Mucosa of rectum (tissue), 2 donors: ENCODE results near the gene NAALADL2.
"Not testable (repeated sequence)": the region's sequence is repeated elsewhere in the genome, so short reads cannot be mapped to it uniquely, and the experiment has no call there.

Experiments used
- H3K27ac ChIP-seq, 2 donors: one replicate each; pipeline ENCODE4 v1.7.0; 2013; ENCODE audit warnings: inconsistent platforms in 2 of 2, low read depth in 2 of 2, low read length in 2 of 2
- H3K27me3 ChIP-seq, 2 donors: one replicate each; pipeline ENCODE4 v1.7.0; 2013; ENCODE audit warnings: low read length in 2 of 2; ENCODE audit not compliant: control insufficient read depth in 2 of 2, insufficient read depth in 2 of 2
- H3K36me3 ChIP-seq, 2 donors: one replicate each; pipeline ENCODE4 v1.7.0; 2013; ENCODE audit warnings: low read length in 2 of 2; ENCODE audit not compliant: control insufficient read depth in 2 of 2, insufficient read depth in 2 of 2
- H3K4me1 ChIP-seq, 2 donors: one replicate each; pipeline ENCODE4 v1.7.0; 2013; ENCODE audit warnings: low read length in 2 of 2, mild to moderate bottlenecking in 1 of 2; ENCODE audit not compliant: control insufficient read depth in 2 of 2, insufficient read depth in 2 of 2
- H3K4me3 ChIP-seq, 2 donors: one replicate each; pipeline ENCODE4 v1.7.0; 2013; ENCODE audit warnings: low read length in 2 of 2
- H3K9ac ChIP-seq, 2 donors: one replicate each; pipeline ENCODE4 v1.7.0; 2013; ENCODE audit warnings: low read length in 2 of 2, low read depth in 1 of 2, mild to moderate bottlenecking in 1 of 2
- H3K9me3 ChIP-seq, 2 donors: one replicate each; pipeline ENCODE4 v1.7.0; 2013; ENCODE audit warnings: low read length in 2 of 2; ENCODE audit not compliant: control insufficient read depth in 2 of 2
- donor health status: healthy.
- donor health status: Normal muscosa, but diverticular disease.

The NAALADL2 gene

GRCh38 chr3:175087128-175087527 is 228.0 kb downstream of the NAALADL2 start:
- H3K36me3 ChIP-seq, H3K9ac ChIP-seq, H3K4me1 ChIP-seq, H3K9me3 ChIP-seq, H3K4me3 ChIP-seq, H3K27me3 ChIP-seq, H3K27ac ChIP-seq: not testable (repeated sequence)

DNA sequence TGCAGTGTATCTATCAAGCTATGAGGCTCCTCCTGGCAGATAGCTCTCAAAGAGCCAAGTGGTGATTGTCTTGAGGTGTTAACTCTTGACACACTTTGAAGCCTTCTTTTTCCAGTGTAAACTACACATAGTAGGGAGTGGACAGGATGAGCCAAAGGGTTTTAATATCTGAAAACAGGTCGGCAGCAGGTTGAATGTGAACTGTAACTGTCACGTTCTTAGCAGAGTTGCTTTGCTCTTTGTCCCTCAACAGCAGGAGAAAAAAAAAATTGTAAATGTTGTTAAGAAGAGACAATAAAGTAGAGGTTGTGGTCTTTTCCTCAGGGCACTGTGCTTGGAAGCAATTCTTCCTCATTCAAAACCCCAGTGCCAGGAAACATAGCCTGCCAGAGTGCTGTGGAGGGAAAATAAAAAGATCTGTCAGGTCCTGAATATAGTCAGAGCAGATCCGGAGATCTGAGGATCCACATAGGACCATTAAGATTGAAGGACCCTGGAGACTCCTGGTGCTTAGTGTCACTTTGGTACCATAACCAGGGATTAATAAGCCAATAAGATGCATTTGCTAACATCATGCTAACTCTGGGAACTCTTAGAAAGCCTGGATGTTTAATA is 229.7 kb downstream of the NAALADL2 start:
- no peak overlapping the region for H3K27ac ChIP-seq
- no peaks in the 10 kb centered on the region for H3K9me3 ChIP-seq
- no peak overlapping the region for H3K4me3 ChIP-seq
- no peaks in the 10 kb centered on the region for H3K4me1 ChIP-seq
- H3K27me3 ChIP-seq, result no peaks in the 10 kb centered on the region
- H3K9ac ChIP-seq, result no peak overlapping the region
- H3K36me3 ChIP-seq, result no peaks in the 10 kb centered on the region

DNA sequence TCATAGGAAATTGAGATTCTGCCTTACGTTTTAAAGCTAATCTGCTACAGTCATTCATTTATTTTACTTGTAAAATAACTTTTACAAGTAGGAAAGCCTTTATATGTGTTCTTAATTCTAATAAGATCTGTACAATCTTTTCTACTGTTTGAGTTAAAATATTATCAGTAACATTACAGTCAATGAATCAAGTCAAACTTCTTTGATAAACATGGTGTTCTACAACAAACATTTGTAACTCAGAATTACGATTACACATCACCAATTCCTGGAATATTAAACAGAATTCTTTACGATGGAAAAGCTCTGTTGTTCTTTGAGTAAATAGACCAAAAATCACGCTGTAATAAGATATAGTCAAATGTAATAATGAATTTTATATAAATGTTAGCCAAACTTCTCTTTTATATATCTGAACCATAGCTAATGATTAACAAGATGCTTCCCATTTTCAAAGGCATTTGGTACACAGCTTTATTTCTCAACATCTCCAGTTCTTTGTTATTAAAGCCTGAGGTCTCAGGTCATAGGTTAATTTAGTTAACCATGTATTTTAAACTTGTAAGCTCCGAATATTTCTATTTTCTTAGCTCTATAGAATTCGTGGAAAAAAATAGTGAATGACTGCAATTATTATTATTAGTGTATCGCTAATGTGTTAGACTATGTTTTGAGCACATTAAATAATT is 232.4 kb downstream of the NAALADL2 start:
- Histone ChIP-seq H3K9ac (no peak overlapping the region), H3K36me3 (no peaks in the 10 kb centered on the region), H3K27ac (no peak overlapping the region), H3K4me3 (no peak overlapping the region), H3K4me1 (no peaks in the 10 kb centered on the region), H3K9me3 (no peaks in the 10 kb centered on the region), H3K27me3 (no peaks in the 10 kb centered on the region)

- H3K4me1 ChIP-seq, result no peaks in the 10 kb centered on the region
- no peaks in the 10 kb centered on the region for H3K36me3 ChIP-seq
- no peak overlapping the region for H3K4me3 ChIP-seq
- no peaks in the 10 kb centered on the region for H3K27me3 ChIP-seq
- no peaks in the 10 kb centered on the region for H3K9me3 ChIP-seq
- H3K9ac ChIP-seq, result no peak overlapping the region
- H3K27ac ChIP-seq, result no peak overlapping the region
Observed at GRCh38 chr3:175093748-175094147, 234.6 kb downstream of the NAALADL2 start.

DNA sequence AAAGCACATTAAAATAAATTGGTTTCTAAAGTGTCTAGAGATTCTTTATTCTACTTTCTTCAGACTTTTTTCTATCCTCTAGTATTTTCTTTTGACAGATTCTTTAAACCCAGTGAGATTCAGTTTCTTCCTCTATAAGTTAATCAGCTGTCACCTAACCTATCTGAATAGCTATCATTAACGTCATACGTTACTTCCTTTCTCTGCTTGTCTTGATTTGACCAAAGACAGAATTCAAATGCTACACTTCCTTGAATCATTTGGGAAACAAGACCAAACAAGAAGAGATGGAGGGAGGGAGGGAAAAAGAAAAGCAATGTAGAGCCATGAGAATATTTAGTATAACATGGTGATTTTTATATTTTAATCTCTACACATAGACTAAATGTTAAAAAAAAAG is 235.2 kb downstream of the NAALADL2 start:
- H3K27ac ChIP-seq, result no peak overlapping the region

GRCh38 chr3:175098644-175099043 is 239.5 kb downstream of the NAALADL2 start:
- H3K27me3 ChIP-seq, result no peaks in the 10 kb centered on the region

More for the DNA sequence above, 235.2 kb downstream of the NAALADL2 start:
- Histone ChIP-seq H3K9ac (no peak overlapping the region), H3K9me3 (no peaks in the 10 kb centered on the region), H3K36me3 (no peaks in the 10 kb centered on the region), H3K27me3 (no peaks in the 10 kb centered on the region), H3K4me1 (no peaks in the 10 kb centered on the region), H3K4me3 (no peak overlapping the region)

GRCh38 chr3:175102161-175102560 is 243.0 kb downstream of the NAALADL2 start:
- Histone ChIP-seq H3K4me3 (no peak overlapping the region), H3K27me3 (no peaks in the 10 kb centered on the region), H3K9me3 (no peaks in the 10 kb centered on the region), H3K9ac (no peak overlapping the region), H3K4me1 (no peaks in the 10 kb centered on the region), H3K27ac (no peak overlapping the region), H3K36me3 (no peaks in the 10 kb centered on the region)

More at GRCh38 chr3:175098644-175099043, 239.5 kb downstream of the NAALADL2 start:
- H3K27ac ChIP-seq, result no peak overlapping the region
- no peak overlapping the region for H3K4me3 ChIP-seq
- H3K36me3 ChIP-seq, result no peaks in the 10 kb centered on the region
- H3K4me1 ChIP-seq, result no peaks in the 10 kb centered on the region
- no peaks in the 10 kb centered on the region for H3K9me3 ChIP-seq
- no peak overlapping the region for H3K9ac ChIP-seq

DNA sequence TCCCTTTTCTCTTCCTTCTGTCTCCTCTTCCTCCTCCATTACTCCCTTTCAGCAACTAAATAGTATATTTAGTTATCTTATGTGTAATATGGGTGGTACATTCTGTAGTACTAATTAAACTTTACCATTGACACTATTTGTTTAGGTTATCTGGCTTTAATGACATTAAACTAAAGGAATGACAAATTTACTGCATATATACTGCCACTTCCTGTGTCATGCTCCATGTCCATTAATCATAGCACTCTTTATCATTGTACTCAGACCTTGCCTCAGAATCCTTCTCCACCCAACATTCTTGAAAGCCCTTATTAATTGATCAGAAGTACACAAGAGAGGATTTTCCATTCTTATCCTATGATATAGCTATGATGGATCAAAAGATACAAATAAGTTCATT is 244.2 kb downstream of the NAALADL2 start:
- no peaks in the 10 kb centered on the region for H3K36me3 ChIP-seq
- H3K4me1 ChIP-seq, result no peaks in the 10 kb centered on the region
- no peaks in the 10 kb centered on the region for H3K9me3 ChIP-seq
- H3K9ac ChIP-seq, result no peak overlapping the region
- no peaks in the 10 kb centered on the region for H3K27me3 ChIP-seq
- no peak overlapping the region for H3K4me3 ChIP-seq
- no peak overlapping the region for H3K27ac ChIP-seq

- no peaks in the 10 kb centered on the region for H3K36me3 ChIP-seq
- no peak overlapping the region for H3K4me3 ChIP-seq
- no peaks in the 10 kb centered on the region for H3K9me3 ChIP-seq
- no peak overlapping the region for H3K27ac ChIP-seq
- H3K4me1 ChIP-seq, result no peaks in the 10 kb centered on the region
- H3K27me3 ChIP-seq, result no peaks in the 10 kb centered on the region
- H3K9ac ChIP-seq, result no peak overlapping the region
Observed at GRCh38 chr3:175105066-175105465, 245.9 kb downstream of the NAALADL2 start.

GRCh38 chr3:175107231-175107630 is 248.1 kb downstream of the NAALADL2 start:
- H3K27me3 ChIP-seq, result no peaks in the 10 kb centered on the region
- no peaks in the 10 kb centered on the region for H3K4me1 ChIP-seq
- no peak overlapping the region for H3K27ac ChIP-seq
- H3K9me3 ChIP-seq, result no peaks in the 10 kb centered on the region
- H3K36me3 ChIP-seq, result no peaks in the 10 kb centered on the region
- no peak overlapping the region for H3K9ac ChIP-seq
- no peak overlapping the region for H3K4me3 ChIP-seq
